Esophagus squamous epithelium (tissue), 4 donors: Measurements from ENCODE around the gene SRGAP1.

ENCODE experiments used
- CTCF ChIP-seq, 6 experiments: fragments of 450-650 bp in 4 of 6; fragments of 200-600 bp in 2 of 6; sonication (generic) in 2 of 6; IDR thresholded peaks; one replicate each; pipeline ENCODE4 v1.5.1; 2016 to 2019; ENCODE audit warnings: antibody characterized with exemption in 6 of 6, mild to moderate bottlenecking in 4 of 6, moderate library complexity in 4 of 6
- POLR2A ChIP-seq, 4 donors: fragments of 450-650 bp; IDR thresholded peaks; one replicate each; pipeline ENCODE4 v1.6.1; 2017; ENCODE audit warnings: antibody characterized with exemption in 4 of 4, mild to moderate bottlenecking in 4 of 4, moderate library complexity in 3 of 4

GRCh38 chr12:63944586-63945228 is 100.2 kb downstream of the SRGAP1 start:
- TF ChIP-seq CTCF (IDR thresholded peaks at IDR 0.05) (no peak), POLR2A (IDR thresholded peaks at IDR 0.05) (no peak)
